Activated B cell treated with CpG ODN at 0.5 μM for 24 hours (primary cell): ENCODE data around the gene RPL27. TPM values are rescaled to one million over a fixed set of nuclear protein-coding genes. Genes with fewer than 3 reads are reported as not detected.

Source experiments
- ATAC-seq: fragments of 200-7000 bp; cut with Tn5 transposase; one replicate; pipeline ENCODE4 v1.10.0; 2021; ENCODE audit warnings: low read depth, mild to moderate bottlenecking, moderate library complexity
- CTCF ChIA-PET: fragments of 350-600 bp; sonication (Branson Sonifier 250); formaldehyde crosslinking; loops from one replicate; lab custom pipeline; 2021; ENCODE audit warnings: antibody characterized with exemption; lab: Charles Lee
- POLR2A ChIA-PET: fragments of 350-600 bp; sonication (Branson Sonifier 250); formaldehyde crosslinking; loops from one replicate; lab custom pipeline; 2021; ENCODE audit warnings: antibody characterized with exemption; lab: Charles Lee
- DNase-seq: peaks from one replicate; pipeline ENCODE4 v3.0.0; 2022
- H3K27ac Mint-ChIP-seq: one replicate; pipeline ENCODE4 v1.8.0; 2020; ENCODE audit warnings: mixed read lengths
- H3K27me3 Mint-ChIP-seq: one replicate; pipeline ENCODE4 v1.8.0; 2021; ENCODE audit warnings: mixed read lengths
- H3K36me3 Mint-ChIP-seq: one replicate; pipeline ENCODE4 v1.8.0; 2021; ENCODE audit warnings: low read depth, mixed read lengths
- H3K4me1 Mint-ChIP-seq: one replicate; pipeline ENCODE4 v1.8.0; 2021; ENCODE audit warnings: mixed read lengths
- H3K4me3 Mint-ChIP-seq: one replicate; pipeline ENCODE4 v1.8.0; 2020; ENCODE audit warnings: mild to moderate bottlenecking, mixed read lengths
- H3K9me3 Mint-ChIP-seq: one replicate; pipeline ENCODE4 v1.8.0; 2020; ENCODE audit warnings: mixed read lengths
- intact Hi-C: fragments of 100-400 bp; cut with micrococcal nuclease; formaldehyde crosslinking; loops from one replicate; pipeline ENCODE4 v1.15.1; 2024
- total RNA-seq: library from RNA; stranded (reverse); gene quantifications from 2 replicates; pipeline ENCODE4 v1.2.3, GENCODE V29; 2022
- TF ChIP-seq, protein P1 (sequence below): fragments of 200-600 bp; IDR thresholded peaks from one replicate; pipeline ENCODE4 v1.8.0; 2022; ENCODE audit warnings: antibody characterized with exemption, mild to moderate bottlenecking

Gene RPL27
- total RNA-seq, 1 donor from 2014 or later, result 1,189 TPM

DNA sequence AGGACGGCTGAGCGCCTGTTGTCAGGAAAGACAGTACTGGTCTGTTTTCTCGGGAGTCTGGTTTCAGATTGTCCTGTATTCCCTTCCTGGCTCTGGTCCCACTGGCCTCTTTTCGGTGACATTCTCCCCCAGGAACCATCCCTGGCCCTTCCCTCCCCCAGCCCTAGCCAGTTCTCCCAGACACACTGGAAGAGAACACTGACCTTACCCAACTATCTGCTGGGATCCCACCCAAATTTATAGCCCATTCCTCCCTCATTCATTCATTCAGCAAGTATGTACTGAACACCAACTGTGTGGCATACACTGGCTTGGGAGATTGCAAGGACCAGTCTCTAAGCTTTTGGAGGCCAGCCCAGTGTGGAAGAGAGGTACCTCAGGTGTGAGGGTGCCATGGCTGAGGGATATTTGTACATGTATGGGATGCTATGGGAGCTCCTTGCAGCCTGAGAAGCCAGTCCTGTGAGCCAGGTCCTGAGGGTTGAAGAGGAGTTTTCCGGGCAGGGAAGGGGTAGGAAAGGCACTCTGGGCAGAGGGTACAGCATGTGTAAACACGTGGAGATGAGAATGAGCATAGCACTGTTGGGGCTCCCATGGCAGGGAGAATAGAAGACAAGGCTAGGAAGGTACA, 32.0 kb downstream of the RPL27 start:
- ChIA-PET POLR2A (interaction anchor here (0.6 kb wide), 1 partner anchor 13 kb away, joined by 5 read pairs; no protein-coding TSS in a partner anchor), CTCF (no interaction called here)
- peaks cover 3% of the 10 kb centered on the region for H3K4me1 Mint-ChIP-seq
- no peak overlapping the region for H3K4me3 Mint-ChIP-seq
- H3K27ac Mint-ChIP-seq, result no peak overlapping the region
- H3K27me3 Mint-ChIP-seq, result no peaks in the 10 kb centered on the region
- H3K9me3 Mint-ChIP-seq, result no peaks in the 10 kb centered on the region
- DNase-seq, result no peak
- H3K36me3 Mint-ChIP-seq, result no peaks in the 10 kb centered on the region
- TF ChIP-seq, protein P1, sequence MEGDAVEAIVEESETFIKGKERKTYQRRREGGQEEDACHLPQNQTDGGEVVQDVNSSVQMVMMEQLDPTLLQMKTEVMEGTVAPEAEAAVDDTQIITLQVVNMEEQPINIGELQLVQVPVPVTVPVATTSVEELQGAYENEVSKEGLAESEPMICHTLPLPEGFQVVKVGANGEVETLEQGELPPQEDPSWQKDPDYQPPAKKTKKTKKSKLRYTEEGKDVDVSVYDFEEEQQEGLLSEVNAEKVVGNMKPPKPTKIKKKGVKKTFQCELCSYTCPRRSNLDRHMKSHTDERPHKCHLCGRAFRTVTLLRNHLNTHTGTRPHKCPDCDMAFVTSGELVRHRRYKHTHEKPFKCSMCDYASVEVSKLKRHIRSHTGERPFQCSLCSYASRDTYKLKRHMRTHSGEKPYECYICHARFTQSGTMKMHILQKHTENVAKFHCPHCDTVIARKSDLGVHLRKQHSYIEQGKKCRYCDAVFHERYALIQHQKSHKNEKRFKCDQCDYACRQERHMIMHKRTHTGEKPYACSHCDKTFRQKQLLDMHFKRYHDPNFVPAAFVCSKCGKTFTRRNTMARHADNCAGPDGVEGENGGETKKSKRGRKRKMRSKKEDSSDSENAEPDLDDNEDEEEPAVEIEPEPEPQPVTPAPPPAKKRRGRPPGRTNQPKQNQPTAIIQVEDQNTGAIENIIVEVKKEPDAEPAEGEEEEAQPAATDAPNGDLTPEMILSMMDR, result no peak
- intact Hi-C loops, result no loop called here
- ATAC-seq, result no peak

DNA sequence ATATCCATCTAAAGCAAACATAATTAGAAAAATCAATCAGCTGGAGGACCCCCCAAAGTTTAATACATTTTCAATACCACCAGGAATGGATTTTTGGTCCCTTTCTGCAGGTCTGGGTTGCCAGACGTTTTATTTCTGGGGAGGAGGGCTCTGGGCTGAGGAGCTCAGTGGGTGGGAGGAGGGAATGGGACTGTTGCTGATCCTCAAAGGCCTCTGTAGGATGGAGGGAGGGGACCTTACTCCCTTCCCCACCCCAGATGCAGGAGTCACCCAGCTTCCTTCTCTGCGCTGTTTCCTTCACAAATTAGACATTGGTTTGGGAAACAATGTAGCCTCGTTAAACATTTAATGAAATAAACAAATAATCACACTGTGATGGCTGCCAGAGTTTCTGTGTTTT, 33.4 kb downstream of the RPL27 start:
- H3K36me3 Mint-ChIP-seq, result no peaks in the 10 kb centered on the region
- intact Hi-C loops, result no loop called here

DNA sequence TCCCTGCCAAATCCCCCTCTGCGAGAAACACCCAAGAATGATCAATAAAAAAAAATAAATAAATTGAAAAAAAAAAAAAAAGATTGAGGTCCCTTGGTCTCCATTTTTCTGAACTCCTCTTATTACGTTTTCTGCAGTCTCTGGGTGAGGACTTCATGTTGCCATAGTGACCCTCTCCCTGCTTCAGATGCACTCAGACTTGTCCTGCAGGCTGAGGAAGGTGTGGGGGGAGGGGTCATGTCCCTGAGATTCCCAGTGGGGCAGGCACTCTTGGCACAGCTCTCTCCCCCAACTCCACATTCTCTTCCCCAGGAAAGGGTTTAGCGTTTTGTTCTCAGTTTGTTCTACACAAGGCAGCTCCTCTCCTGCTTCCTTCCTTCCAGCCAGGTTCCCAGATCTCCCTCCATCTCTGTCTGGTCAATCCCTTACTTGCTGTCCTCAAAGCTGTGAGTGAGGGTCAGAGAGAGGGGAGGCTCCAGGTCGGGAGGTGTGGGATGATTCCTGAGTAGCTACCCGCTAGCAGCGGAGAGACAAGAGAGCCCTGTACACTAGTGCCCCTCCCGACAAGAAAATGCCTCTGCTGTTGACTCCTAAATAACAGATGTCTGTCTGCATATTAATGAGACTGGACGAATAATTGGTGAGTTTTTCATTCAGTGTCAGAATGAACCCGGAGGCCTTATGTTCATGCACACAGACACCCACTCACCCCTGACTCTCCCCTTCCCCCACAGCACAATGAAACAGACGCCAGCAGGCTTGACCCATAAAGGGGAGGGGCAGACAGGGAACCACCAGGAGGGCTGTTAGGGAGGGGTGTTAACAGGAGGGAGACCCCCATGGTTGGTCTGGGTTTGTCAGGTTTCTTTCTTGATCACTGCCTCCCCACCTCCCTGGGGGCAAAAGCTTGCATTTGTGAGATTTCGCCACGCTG, 36.0 kb downstream of the RPL27 start:
- ChIA-PET CTCF (no interaction called here), POLR2A (interaction anchor here (0.9 kb wide), 1 partner anchor 10 kb away, joined by 5 read pairs; no protein-coding TSS in a partner anchor)
- Mint-ChIP-seq H3K9me3 (no peaks in the 10 kb centered on the region), H3K36me3 (no peaks in the 10 kb centered on the region), H3K27ac (no peak overlapping the region), H3K27me3 (no peaks in the 10 kb centered on the region), H3K4me1 (no peaks in the 10 kb centered on the region), H3K4me3 (no peak overlapping the region)
- ATAC-seq, result no peak
- TF ChIP-seq, protein P1, result no peak
- intact Hi-C loops, result no loop called here
- DNase-seq, result no peak

More for the DNA sequence above, 33.4 kb downstream of the RPL27 start:
- Mint-ChIP-seq H3K27me3 (no peaks in the 10 kb centered on the region), H3K27ac (no peak overlapping the region), H3K4me1 (no peaks in the 10 kb centered on the region), H3K4me3 (no peak overlapping the region), H3K9me3 (no peaks in the 10 kb centered on the region)
- DNase-seq (no peak), ATAC-seq (no peak)
- ChIA-PET POLR2A (no interaction called here), CTCF (no interaction called here)
- TF ChIP-seq, protein P1, result no peak

DNA sequence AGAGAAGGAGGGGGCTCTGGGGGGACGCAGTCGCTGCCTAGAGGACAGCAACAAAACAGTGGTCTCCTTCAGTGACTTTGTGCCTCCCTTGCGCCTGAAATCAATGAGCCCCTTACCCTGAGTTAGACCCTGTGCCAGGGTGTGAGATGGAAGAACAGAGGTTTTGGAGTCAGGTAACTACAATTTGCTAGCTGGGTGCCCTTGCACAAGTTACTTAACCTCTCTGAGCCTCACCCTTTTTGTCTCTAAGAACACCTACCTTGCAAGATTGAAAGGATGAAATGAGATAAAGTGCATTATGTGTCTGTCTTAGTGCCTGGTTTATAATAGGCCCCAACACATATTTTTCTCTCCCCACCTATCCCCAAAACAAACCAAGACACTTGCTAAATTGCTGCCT, 36.7 kb downstream of the RPL27 start:
- Mint-ChIP-seq H3K4me3 (no peak overlapping the region), H3K4me1 (no peaks in the 10 kb centered on the region), H3K27ac (no peak overlapping the region), H3K9me3 (no peaks in the 10 kb centered on the region), H3K36me3 (no peaks in the 10 kb centered on the region), H3K27me3 (no peaks in the 10 kb centered on the region)
- CTCF ChIA-PET, result no interaction called here
- DNase-seq, result no peak
- intact Hi-C loops, result no loop called here
- POLR2A ChIA-PET, result no interaction called here
- TF ChIP-seq, protein P1, result no peak
- no peak for ATAC-seq

DNA sequence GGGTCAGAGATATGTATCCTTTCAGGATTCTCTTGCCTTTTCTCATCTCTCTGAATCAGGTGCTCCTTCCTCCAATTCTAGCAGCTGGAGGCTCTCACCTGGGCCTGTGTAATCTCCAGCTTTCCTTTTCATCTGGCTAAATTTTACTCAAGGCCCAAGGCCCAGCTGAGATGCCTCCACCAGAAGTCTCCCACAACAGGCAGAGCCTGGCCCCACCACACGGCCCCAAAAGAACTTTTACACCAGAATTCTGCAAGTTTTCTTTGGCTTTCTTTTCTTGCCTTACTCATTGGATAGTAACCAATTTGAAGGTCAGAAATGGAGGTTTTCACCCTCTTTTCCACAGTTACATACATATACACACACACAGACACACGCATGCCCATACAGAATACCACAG, 41.4 kb downstream of the RPL27 start:
- DNase-seq (no peak), ATAC-seq (no peak)
- no peak overlapping the region for H3K27ac Mint-ChIP-seq
- H3K4me1 Mint-ChIP-seq, result no peaks in the 10 kb centered on the region
- no peaks in the 10 kb centered on the region for H3K9me3 Mint-ChIP-seq
- H3K4me3 Mint-ChIP-seq, result no peak overlapping the region
- ChIA-PET POLR2A (no interaction called here), CTCF (no interaction called here)
- H3K36me3 Mint-ChIP-seq, result no peaks in the 10 kb centered on the region
- TF ChIP-seq, protein P1, result no peak
- H3K27me3 Mint-ChIP-seq, result no peaks in the 10 kb centered on the region
- intact Hi-C loops, result no loop called here
